SH-SY5Y (cell line): ENCODE results near the gene ZP1.

ENCODE experiments used
- GATA2 ChIP-seq: IDR thresholded peaks from 2 replicates; pipeline ENCODE4 v1.6.1; 2011; ENCODE audit warnings: mild to moderate bottlenecking, low read depth, low read length
- GATA3 ChIP-seq: IDR thresholded peaks from 2 replicates; pipeline ENCODE4 v1.6.1; 2011; ENCODE audit warnings: low read depth, mild to moderate bottlenecking, low read length, moderate library complexity

- no peak for TF ChIP-seq GATA3
- TF ChIP-seq GATA2: no peak
These were observed 26.6 kb upstream of the ZP1 start for GRCh38 chr11:60840470-60841430.
